ENCODE data around the gene TNP2.
A peak's percentile ranks its signal among the peaks of the same experiment; 100 is the strongest.
"Not testable (repeated sequence)": the region's sequence is repeated elsewhere in the genome, so short reads cannot be mapped to it uniquely, and the experiment has no call there.

Gene TNP2

DNA sequence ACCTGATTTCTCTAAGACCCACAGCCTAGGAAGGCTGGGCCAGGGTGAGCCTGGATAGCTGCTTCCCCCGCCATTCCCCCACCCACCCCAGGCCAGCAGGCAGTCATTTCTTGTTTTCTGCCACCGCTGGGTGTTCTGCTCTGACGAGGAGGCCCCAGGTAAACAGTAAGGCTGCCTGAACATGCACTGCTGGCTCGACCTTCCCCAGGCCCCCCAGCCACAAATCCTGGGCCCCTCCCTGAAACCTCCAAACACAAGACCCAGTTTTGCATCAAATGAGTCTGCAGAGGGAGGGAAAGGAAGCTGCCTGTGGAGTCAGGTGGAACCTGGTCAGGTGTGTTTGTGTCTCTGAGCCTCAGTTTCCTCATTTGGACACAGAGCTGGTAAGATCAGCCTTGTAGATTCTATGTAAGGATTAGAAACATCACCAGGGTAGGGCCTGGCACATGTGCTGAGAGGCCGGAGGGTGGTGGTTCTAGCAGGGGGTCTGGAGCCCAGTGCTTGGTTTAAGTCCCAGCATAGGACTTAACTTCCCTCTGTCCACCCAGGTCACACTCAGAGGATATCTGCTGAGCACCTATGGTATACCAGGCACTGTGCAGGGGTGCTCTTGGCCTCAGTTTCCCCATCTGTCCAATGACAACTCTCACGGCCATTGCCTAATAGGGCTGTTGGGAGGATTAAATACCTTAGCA lies 30.9 kb upstream of the TNP2 start:
- no peak for DNase-seq

DNA sequence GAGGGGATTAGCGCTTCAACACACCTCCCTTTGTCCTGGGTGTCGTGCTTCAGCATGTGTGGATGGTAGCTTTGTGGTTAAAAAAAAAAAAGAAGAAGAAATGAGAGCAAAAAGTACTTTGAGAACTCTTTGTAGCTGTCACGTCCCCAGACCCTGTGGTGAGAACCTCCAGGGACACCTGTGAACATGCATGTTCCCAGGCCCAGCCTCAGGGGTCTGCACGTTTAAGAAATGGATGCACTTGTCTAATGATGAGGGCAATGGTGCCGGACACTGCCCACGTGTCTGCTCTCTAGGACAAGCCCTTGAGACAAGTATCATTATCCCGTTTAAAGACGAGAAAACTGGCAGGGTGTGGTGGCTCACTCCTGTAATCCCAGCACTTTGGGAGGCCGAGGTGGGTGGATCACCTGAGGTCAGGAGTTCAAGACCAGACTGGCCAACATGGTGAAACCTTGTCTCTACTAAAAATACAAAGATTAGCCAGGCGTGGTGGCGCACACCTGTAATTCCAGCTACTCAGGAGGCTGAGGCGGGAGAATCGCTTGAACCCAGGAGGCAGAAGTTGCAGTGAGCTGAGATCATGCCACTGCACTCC lies 29.9 kb upstream of the TNP2 start:
- DNase-seq, result not testable (repeated sequence)

DNA sequence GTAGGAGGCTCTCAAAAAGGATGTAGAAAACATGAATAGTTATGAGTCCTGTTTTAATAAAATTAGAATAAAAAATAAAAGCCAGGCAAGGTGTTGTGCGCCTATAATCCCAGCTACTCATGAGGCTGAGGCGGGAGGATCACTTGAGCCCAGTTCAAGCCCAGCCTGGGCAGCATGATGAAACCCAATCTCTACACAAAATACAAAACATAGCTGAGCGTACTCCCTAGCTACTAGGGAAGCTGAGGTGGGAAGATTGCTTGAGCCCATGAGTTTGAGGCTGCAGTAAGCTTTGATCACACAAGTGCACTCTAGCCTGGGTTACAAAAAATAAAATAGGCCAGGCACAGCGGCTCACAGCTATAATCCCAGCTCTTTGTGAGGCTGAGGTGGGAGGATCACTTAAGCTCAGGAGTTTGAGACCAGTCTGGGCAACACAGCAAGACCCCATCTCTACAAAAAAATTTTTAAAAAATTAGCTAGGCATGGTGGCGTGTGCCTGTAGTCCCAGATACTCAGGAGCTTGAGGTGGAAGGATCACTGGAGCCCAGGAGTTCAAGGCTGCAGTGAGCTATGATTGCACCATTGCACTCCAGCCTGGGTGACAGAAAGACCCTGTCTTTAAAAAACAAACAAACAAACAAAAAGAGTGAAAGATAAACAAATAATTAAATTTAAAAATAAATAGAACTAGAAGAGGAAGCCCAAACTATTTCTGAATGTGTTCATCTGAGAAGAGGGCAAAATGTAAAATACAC lies 29.2 kb upstream of the TNP2 start:
- no peak for DNase-seq

DNA sequence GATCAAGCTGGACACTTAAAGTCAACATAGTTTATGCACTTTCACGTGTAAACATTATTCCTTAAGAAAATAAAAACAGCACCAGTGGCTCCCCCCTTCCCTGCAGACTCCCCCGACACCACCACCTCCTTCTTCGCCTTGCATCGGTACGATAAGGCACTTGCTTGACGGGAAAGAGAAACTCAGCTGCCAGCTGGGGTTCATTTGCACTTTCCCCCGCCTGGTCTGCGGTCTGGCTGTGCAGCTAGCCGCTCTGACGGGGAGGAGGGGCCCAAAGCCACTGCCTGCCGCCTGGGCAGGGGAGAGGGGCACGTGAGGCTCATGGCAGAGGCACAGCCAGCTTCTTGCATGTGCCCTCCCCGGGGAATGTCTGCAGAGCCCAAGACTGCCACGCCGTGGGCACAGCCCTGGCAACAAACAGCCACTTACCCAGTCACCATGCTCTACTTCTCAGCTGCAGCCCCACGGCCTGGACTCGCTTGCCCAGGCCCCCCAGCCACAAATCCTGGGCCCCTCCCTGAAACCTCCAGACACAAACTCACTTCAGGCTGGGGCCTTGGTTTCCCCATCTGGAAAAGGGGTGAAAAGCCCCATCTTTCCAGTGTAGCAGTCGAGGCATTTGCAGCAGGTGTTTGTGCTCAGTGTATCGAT lies 28.5 kb upstream of the TNP2 start:
- peak; percentile 75 for DNase-seq

DNA sequence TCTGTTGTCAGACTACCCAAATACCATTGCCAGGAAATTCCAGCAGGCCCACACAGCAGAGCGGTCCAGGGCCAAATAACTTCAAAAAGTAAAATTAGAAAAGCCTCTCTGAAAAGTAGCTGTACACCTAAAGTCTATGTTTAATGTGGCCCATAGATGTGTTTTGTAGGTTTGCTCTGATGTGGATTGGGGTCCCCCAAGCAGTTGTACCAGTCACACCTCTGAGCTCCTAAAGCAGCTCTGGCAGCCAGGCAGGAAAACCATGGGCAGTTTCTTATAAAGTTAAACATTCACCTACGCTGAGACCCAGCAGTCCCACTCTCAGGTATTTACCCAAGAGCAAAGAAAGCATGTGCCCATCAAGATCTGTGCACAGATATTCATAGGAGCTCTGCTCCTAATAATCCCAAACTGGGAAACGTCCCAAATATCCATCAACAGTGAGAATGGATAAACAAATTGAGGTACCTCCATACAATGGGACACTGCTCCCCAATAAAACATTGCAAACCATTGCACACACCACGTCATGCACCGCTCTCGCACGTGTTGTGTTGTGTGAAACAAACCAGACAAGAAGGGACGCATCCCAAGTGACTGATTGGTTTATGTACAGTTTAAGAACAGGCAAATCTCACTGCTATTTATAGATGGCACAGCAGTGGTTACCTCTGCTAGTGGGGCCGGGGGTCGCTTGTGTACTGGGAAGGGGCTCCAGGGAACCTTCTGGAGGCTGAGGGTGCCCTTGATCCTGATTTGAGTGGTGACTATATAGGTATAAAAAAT lies 27.8 kb upstream of the TNP2 start:
- DNase-seq, result no peak

DNA sequence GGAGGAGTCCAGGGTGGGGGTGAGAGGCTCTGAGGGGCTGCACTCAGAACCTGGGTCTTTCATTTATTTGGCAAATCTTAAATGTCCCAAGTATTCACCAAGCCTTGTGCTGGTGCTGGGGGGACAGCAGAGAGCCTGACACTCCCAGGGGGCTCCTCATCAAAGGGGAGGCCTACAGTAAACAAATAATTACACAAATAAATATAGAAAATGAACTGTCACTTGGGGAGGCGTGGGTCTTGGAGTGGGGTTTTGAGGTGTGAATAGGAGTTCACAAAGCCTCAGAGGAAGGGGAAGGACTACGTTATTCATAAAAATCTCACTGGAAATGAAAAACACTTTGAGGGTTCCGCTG lies 27.2 kb upstream of the TNP2 start:
- DNase-seq, result no peak

DNA sequence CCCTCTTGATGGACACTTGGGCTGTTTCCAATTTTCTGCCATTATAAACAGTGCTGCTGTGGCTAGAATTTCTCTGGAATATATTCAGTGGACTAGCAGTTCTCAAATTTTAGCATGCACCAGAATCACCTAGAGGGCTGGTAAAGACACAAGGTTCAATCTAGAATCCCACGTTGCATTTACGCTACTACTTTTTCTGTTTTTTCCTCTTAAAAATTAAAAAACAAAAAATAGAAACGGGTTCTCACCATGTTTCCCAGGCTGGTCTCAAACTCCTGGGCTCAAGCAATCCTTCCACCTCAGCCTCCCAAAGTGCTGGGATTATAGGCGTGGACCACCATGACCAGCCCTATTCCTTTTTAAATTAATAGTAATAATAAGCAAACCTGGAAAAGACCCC lies 26.5 kb upstream of the TNP2 start:
- no peak for DNase-seq

DNA sequence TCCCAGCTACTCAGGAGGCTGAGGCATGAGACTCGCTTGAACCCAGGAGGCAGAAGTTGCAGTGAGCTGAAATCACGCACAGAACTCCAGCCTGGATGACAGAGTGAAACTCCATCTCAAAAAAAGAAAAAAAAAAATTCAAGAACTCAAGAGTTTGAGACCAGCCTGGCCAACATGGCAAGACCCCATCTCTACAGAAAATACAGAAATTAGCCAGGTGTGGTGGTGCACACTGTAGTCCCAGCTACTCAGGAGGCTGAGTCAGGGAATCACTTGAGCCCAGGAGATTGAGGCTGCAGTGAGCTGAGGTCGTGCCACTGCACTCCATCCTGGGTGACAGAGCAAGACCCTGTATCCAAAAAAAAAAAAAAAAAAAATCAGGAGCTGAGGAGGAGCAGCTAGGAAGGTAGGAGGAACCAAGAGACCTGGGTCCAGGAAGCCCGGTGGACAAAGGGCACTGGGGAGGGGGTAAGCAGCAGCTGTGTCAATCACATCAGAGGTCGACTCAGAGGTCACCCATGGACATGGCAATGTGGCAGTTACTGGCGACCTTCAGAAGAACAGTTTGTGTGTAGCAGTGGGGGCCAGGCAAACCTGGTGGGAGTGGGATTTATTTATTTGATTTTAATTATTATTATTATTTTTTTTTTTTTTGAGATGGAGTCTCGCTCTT lies 23.1 kb upstream of the TNP2 start:
- no peak for DNase-seq

DNA sequence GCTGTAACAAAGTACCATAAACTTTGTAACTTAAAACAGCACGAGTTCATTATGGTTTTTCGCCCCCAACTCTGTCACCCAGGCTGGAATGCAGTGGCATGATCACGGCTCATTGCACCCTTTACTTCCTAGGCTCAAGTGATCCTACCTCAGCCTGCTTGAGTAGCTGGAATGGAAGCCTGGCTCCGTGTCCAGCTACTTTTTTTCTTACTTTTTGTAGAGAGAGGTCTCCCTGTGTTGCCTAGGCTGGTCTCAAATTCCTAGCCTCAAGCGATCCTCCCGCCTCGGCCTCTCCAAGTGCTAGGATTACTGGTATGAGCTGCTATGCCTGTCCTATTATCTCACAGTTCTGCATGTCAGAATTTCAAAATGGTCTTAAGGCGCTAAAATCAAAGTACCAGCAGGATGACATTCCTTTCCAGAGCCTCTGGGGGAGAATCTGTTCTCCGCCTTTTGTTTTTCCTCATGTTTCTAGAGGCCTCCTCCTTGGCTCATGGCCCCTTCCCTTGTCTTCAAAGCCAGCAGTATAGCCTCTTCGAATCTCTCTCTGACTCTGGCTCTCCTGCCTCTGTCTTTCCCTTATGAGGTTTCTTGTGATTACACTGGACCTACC lies 22.1 kb upstream of the TNP2 start:
- DNase-seq, result no peak

DNA sequence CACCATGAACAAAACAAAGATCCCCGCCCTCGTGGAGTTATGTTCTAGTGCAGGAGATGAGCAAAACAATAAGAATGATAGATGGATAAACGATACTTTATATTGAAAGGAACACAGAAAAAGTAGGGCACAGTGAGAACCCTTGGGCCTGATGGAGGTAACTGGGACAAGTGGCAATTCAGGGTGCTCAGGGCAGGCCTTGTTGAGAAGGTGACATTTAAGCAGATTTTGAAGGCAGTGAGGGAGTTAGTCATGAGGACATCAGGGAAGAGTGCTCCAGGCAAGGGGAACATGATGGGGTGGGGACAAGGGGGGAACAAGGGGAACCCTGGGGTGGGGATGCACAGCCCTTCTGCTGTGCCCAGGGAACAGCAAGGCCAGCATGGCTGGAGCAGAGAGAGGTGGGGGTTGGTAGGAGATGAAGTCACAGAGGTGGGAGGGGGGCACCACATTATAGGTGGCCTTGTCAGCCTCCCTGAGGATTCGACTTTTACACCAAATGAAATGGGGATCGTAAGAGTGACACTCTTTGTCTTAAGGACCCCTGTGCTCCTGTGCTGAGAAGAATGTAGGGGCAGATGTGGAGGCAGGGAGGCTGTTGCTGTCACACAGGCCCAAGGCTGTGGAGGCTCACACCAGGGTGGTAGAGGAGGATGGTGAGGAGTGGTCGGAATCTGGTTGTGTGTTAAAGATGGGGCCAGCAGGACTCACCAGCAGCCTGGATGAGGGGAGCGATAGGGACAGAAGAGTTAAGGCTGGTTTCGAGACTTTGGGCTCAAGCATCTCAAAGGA lies 21.2 kb upstream of the TNP2 start:
- DNase-seq, result no peak

DNA sequence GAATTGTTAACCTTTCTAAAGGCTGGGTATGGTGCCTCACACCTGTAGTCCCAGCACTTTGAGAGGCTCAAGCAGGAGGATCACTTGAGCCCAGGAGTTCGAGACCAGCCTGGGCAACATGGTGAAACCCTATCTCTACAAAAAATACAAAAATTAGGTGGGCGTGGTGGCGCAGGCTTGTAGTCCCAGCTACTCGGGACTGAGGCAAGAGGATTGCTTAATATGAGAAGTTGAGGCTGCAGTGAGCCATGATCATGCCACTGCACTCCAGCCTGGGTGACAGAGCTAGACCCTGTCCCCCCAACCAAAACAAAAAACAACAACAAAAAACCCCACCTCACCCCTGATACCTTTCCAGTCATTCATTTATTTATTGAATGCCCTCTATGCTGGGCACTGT lies 20.6 kb upstream of the TNP2 start:
- not testable (repeated sequence) for DNase-seq

DNA sequence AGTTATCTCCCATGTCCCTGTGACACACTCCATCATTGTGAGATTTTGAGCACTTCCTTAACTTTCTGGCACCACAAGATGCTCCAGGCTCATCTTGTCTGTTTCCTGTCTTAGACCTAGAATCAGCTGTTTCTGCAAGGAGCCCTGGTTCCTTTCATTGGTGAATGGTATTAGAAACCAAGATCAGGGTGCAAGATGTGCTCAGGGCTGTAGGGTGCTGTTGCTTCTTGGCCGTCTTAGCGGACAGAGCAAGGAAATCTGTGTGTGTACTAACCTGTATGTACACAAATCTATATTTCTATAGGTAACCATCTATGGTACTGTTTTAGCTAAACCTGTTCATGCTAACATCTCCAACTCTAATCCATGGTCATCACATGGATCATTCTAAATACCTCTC lies 20.1 kb upstream of the TNP2 start:
- no peak for DNase-seq

DNA sequence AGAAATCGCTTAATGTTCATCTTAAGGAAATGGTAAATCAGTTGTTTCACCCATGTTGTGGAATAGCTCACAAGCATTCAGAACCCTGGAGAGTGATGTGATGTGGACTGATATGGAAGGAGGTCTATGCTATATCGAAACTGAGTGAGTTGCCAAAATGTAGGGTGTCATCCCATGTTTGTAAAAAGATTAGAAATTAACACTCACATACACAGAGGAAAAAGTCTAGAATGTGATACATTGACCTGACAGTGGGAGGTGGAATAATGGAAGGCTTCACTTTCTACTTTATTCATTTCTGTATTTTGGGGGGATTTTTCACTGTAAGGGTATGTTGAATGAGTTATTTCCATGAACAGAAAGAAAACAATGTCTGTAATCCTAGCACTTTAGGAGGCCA lies 16.7 kb upstream of the TNP2 start:
- DNase-seq, result no peak

DNA sequence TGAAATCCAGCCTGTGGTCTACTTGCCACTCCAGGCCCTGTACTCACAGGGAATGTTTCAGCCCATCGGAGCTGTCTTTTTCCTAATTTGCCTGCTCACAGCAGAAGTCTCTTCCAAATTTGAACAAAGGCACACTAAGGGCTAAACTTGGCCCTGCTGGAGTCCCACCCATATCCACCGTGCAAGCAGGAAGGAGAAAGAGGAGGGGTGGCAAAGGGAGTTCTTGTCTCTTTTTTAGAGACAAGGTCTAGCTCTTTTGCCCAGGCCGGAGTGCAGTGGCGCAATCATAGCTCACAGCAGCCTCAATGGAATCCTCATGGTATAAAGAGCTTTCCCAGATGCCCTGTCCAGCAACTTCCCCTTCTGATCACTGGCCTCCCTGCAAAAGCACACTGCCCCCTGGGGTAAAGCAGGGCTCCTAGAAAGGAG lies 14.7 kb upstream of the TNP2 start:
- no peak for DNase-seq

DNA sequence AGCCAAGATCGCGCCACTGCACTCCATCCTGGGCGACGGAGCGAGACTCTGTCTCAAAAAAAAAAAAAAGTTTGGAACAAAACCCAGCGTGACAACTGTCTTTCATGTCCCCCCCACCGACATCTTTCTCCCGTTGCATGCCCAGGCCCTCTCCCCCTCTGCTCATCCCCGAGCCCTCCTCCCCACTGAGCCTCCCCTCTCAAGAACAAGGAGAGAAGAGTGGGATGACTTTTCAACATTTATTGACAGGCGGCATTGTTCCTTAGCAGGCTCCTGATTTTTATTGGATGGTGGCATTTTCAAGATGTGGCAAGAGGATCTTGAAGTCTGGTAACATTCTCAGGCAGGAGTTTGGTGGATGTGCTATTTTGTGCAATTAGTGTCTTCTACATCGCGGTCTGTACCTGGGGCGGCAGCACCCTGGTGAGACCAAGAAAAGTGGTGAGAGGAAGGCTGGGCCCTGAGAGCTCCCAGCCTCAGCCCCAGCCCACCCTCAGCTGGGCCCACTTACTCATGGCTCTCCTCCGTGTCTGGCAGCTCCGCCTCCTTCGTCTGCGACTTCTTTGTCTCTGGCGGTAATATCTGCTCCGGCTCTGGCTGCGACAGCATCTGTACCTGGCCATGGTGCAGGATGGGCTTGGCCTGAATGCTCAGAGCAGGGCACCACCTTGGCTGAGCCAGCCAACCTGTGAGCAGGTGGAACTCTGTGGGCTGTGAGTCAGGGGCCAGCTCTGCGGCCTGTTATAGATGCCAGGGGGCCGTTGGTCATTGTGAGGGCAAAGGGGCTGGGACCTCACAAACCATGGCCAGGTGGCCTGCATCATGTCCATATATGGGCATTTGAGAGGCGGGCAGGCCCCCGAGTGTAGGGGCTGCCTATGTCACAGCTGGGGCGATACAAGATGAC lies 11.7 kb upstream of the TNP2 start, which contains the start of gene PRM1:
Gene PRM1, minus strand, starts transcription at position 715 of the 907 bp plus-strand sequence. Its CDS starts 92 bp downstream, at position 623.
- no peak for DNase-seq

DNA sequence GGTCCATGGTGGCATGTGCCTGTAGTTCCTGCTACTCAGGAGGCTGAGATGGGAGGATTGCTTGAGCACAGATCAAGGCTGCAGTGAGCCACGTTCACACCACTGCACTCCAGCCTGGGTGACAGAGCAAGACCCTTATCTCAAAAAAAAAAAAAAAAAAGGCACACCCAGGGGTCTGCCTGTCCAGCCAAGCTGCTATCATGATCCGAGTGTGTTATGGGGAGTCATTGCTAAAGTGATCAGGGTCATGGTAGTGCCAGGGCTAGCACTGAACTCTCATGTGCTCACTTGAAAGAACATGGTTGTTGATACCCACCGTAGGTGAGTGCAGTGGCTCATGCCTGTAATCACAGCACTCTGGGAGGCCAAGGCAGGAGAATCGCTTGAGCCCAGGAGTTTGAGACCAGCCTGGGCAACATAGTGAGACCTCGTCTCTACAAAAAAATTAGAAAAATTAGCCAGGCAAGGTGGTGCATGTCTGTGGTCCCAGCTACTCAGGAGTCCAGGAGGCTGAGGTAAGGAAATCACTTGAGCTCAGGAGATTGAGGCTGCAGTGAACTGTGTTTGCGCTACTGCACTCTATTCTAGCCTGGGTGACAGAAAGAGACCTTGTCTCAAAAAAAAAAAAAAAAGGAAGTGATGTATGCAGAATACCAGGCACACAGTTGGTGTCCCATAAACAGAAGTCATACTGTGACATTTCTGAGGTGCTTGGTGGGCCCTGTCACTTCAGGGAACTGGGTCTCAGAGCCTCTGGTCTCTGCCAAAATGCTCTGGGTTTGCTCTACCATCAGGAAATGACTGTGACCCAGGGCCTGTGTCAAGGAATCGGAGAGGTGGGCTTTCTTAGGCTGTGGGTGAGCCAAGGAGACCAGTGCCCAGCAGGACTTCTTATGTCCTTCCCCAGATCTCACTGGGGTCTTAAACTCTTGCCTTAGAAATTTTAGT lies 9.8 kb upstream of the TNP2 start:
- DNase-seq, result no peak

DNA sequence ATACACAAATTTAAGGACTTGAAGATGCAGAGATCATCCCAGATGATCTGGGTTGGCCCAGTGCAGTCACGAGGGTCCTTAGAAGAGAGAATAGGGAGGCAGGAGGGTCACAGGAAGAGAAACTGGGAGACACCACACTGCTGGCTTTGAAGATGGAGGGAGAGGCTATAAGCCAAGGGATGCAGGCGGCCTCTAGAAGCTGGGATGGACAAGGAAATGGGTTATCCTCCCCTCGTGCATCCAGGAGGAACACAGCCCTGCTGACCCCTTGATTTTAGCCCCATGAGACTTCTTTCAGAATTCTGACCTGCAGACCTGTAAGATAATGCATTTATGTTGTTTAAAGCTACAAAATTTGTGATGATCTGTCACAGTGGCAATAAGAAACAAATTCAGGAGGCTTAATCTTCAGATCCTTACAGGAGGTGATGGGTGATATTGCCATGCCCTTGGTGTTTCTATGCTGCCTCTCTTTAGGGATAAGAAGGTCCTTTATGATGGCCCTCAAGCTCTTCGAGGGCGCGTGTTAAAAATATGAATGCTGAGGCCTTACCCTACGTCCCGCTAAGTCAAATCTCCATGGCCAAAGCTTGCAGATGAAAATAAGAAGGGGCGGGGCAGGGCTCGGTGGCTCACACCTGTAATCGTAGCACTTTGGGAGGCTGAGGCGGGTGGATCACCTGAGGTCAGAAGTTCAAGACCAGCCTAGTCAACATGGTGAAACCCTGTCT lies 8.6 kb upstream of the TNP2 start:
- DNase-seq, result no peak
